Measurements from ENCODE around the gene CNN2. TPM values are rescaled to one million over a fixed set of nuclear protein-coding genes. Genes with fewer than 3 reads are reported as not detected.

CNN2 gene
- total RNA-seq, 1 experiment from 2014 or later: 194 TPM

DNA sequence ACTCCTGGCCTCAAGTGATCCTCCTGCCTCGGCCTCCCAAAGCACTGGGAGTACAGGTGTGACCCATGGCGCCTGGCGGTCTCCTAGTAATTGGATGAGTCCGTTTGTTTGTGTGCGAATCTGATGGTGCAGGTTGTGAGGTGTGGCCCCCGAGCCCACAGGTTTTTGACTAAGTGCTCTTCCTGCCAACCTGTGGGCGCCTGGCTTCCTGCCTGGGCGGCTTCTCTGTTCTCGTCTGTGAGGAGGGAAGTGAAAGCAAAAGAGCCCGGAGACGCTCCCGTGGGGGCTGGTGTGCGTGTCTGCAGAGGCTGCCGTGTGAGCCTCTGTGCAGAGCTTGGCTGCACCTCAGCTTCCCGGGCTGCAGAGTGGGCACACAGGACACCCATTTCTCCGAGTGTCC, 50.5 kb downstream of the CNN2 start:
- Mint-ChIP-seq H3K4me3 (ENCODE audit: unreplicated experiment) (no peak overlapping the region), H3K27me3 (ENCODE audit: insufficient read depth, unreplicated experiment) (no peaks in the 10 kb centered on the region), H3K27ac (ENCODE audit: unreplicated experiment) (no peak overlapping the region), H3K4me1 (ENCODE audit: low read depth, unreplicated experiment) (peaks cover 11% of the 10 kb centered on the region), H3K9me3 (ENCODE audit: unreplicated experiment) (no peaks in the 10 kb centered on the region), H3K36me3 (ENCODE audit: insufficient read depth, unreplicated experiment) (peaks cover 55% of the 10 kb centered on the region)
- ChIA-PET CTCF (no interaction called here), POLR2A (no interaction called here)
- Histone ChIP-seq H3K36me3 (ENCODE audit: control insufficient read depth, insufficient read depth, low read length) (no peaks in the 10 kb centered on the region; the same call in 1 of the 2 replicates), H3K27me3 (replicated peaks; ENCODE audit: control insufficient read depth, insufficient read depth, low read length) (no peaks in the 10 kb centered on the region), H3K4me3 (ENCODE audit: low read depth, low read length) (no peak overlapping the region), H3K9me3 (no peaks in the 10 kb centered on the region), H3K4me1 (peaks cover 9% of the 10 kb centered on the region; the same call in 1 of the 2 replicates)
- TF ChIP-seq, protein P1, sequence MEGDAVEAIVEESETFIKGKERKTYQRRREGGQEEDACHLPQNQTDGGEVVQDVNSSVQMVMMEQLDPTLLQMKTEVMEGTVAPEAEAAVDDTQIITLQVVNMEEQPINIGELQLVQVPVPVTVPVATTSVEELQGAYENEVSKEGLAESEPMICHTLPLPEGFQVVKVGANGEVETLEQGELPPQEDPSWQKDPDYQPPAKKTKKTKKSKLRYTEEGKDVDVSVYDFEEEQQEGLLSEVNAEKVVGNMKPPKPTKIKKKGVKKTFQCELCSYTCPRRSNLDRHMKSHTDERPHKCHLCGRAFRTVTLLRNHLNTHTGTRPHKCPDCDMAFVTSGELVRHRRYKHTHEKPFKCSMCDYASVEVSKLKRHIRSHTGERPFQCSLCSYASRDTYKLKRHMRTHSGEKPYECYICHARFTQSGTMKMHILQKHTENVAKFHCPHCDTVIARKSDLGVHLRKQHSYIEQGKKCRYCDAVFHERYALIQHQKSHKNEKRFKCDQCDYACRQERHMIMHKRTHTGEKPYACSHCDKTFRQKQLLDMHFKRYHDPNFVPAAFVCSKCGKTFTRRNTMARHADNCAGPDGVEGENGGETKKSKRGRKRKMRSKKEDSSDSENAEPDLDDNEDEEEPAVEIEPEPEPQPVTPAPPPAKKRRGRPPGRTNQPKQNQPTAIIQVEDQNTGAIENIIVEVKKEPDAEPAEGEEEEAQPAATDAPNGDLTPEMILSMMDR (IDR thresholded peaks at IDR 0.05; ENCODE audit: insufficient read depth in 1 of 2, low read depth in 1 of 2, low read length in 1 of 2, severe bottlenecking in 1 of 2, unreplicated experiment in 1 of 2): no peak
- intact Hi-C loops (cut with micrococcal nuclease; ENCODE audit: unreplicated experiment): no loop called here
- no TSS peak for BruUV-seq (replicated peaks)
- DNase-seq: no peak

- no peak overlapping the region for H3K4me3 ChIP-seq (ENCODE audit: low read depth, low read length)
- H3K36me3 ChIP-seq (ENCODE audit: control insufficient read depth, insufficient read depth, low read length): no peaks in the 10 kb centered on the region
- no TSS peak for BruUV-seq (replicated peaks)
- intact Hi-C loops (cut with micrococcal nuclease; ENCODE audit: unreplicated experiment): no loop called here
- Mint-ChIP-seq H3K9me3 (ENCODE audit: unreplicated experiment) (no peaks in the 10 kb centered on the region), H3K4me1 (ENCODE audit: low read depth, unreplicated experiment) (peaks cover 8% of the 10 kb centered on the region), H3K27me3 (ENCODE audit: insufficient read depth, unreplicated experiment) (no peaks in the 10 kb centered on the region), H3K27ac (ENCODE audit: unreplicated experiment) (no peak overlapping the region), H3K4me3 (ENCODE audit: unreplicated experiment) (no peak overlapping the region), H3K36me3 (ENCODE audit: insufficient read depth, unreplicated experiment) (peaks cover 68% of the 10 kb centered on the region)
- TF ChIP-seq, protein P1 (IDR thresholded peaks at IDR 0.05; ENCODE audit: insufficient read depth in 1 of 2, low read depth in 1 of 2, low read length in 1 of 2, severe bottlenecking in 1 of 2, unreplicated experiment in 1 of 2): no peak
- POLR2A ChIA-PET: no interaction called here
- no peaks in the 10 kb centered on the region for H3K27me3 ChIP-seq (replicated peaks; ENCODE audit: control insufficient read depth, insufficient read depth, low read length)
- DNase-seq: no peak
- no peaks in the 10 kb centered on the region for H3K9me3 ChIP-seq
- H3K4me1 ChIP-seq: peaks cover 9% of the 10 kb centered on the region; the same call in 1 of the 2 replicates
- CTCF ChIA-PET: no interaction called here
Measured at GRCh38 chr19:1079566-1080111, 53.2 kb downstream of the CNN2 start.

DNA sequence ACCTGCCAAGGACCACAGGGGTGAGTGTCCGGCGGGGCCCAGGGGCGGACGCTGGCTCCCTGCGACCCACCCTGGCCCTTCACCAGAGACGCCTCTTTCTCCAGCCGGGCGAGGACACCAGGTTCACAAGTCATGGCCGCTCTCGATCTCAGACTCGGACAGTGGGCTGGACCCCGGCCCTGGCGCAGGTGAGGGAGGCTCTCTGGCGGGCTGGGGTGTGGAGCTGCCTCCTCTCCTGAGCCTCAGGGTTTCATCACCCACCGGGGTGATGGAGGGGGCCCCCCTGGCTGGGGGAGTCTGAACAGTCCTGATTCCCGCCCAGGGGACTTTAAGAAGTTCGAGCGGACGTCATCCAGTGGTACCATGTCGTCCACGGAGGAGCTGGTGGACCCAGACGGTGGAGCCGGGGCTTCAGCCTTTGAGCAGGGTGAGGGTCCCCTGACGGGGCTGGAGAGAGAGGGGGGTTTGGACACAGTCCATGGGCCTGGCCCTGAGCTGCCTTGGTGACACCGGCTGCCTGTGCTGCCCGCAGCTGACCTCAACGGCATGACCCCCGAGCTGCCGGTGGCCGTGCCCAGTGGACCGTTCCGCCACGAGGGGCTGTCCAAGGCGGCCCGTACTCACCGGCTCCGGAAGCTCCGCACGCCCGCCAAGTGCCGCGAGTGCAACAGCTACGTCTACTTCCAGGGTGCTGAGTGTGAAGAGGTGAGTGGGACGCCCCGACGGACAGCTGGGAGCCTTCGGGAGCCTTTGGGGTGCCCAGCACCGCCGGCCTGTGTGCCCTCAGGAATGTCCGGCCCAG, 54.2 kb downstream of the CNN2 start:
- TF ChIP-seq, protein P1 (IDR thresholded peaks at IDR 0.05; ENCODE audit: insufficient read depth in 1 of 2, low read depth in 1 of 2, low read length in 1 of 2, severe bottlenecking in 1 of 2, unreplicated experiment in 1 of 2): no peak
- peaks cover 5% of the 10 kb centered on the region for H3K4me1 Mint-ChIP-seq (ENCODE audit: low read depth, unreplicated experiment)
- ChIA-PET CTCF (no interaction called here), POLR2A (no interaction called here)
- Histone ChIP-seq H3K9me3 (no peaks in the 10 kb centered on the region), H3K36me3 (ENCODE audit: control insufficient read depth, insufficient read depth, low read length) (no peaks in the 10 kb centered on the region), H3K4me3 (ENCODE audit: low read depth, low read length) (no peak overlapping the region), H3K27me3 (replicated peaks; ENCODE audit: control insufficient read depth, insufficient read depth, low read length) (no peaks in the 10 kb centered on the region), H3K4me1 (0 out of 2 replicates have a peak, but pooled peaks cover 4% of the 10 kb centered on the region)
- no peaks in the 10 kb centered on the region for H3K27me3 Mint-ChIP-seq (ENCODE audit: insufficient read depth, unreplicated experiment)
- peaks cover 71% of the 10 kb centered on the region for H3K36me3 Mint-ChIP-seq (ENCODE audit: insufficient read depth, unreplicated experiment)
- no TSS peak for BruUV-seq (replicated peaks)
- intact Hi-C loops (cut with micrococcal nuclease; ENCODE audit: unreplicated experiment): no loop called here
- DNase-seq: no peak
- H3K27ac Mint-ChIP-seq (ENCODE audit: unreplicated experiment): no peak overlapping the region
- no peaks in the 10 kb centered on the region for H3K9me3 Mint-ChIP-seq (ENCODE audit: unreplicated experiment)
- no peak overlapping the region for H3K4me3 Mint-ChIP-seq (ENCODE audit: unreplicated experiment)
